ENCODE data around the gene HS3ST5.

The HS3ST5 gene

GRCh38 chr6:114310053-114310452 is 32.8 kb downstream of the HS3ST5 start:
- H3K27ac ChIP-seq: no peak overlapping the region
- TF ChIP-seq ZFX (IDR thresholded peaks at IDR 0.05; ENCODE audit: borderline replicate concordance) (no peak), CTCF (IDR thresholded peaks at IDR 0.05) (no peak)

GRCh38 chr6:114304304-114304887 is 38.4 kb downstream of the HS3ST5 start:
- TF ChIP-seq CTCF (IDR thresholded peaks at IDR 0.05): peak; percentile 81
- TF ChIP-seq ZFX (IDR thresholded peaks at IDR 0.05; ENCODE audit: borderline replicate concordance): no peak

GRCh38 chr6:114301596-114302219 is 41.1 kb downstream of the HS3ST5 start:
- TF ChIP-seq ZFX (IDR thresholded peaks at IDR 0.05; ENCODE audit: borderline replicate concordance): no peak
- no peak for TF ChIP-seq CTCF (IDR thresholded peaks at IDR 0.05)
- H3K27ac ChIP-seq: no peak overlapping the region

More at GRCh38 chr6:114304304-114304887, 38.4 kb downstream of the HS3ST5 start:
- H3K27ac ChIP-seq: no peak overlapping the region

- no peak for TF ChIP-seq CTCF (IDR thresholded peaks at IDR 0.05)
- TF ChIP-seq ZFX (IDR thresholded peaks at IDR 0.05; ENCODE audit: borderline replicate concordance): no peak
- H3K27ac ChIP-seq: no peak overlapping the region
Observed at GRCh38 chr6:114297135-114297534, 45.7 kb downstream of the HS3ST5 start.

- no peak for TF ChIP-seq ZFX (IDR thresholded peaks at IDR 0.05; ENCODE audit: borderline replicate concordance)
- no peak for TF ChIP-seq CTCF (IDR thresholded peaks at IDR 0.05)
- H3K27ac ChIP-seq: no peak overlapping the region
Observed at GRCh38 chr6:114292431-114292830, 50.4 kb downstream of the HS3ST5 start.

GRCh38 chr6:114291428-114291827 is 51.4 kb downstream of the HS3ST5 start:
- no peak overlapping the region for H3K27ac ChIP-seq
- TF ChIP-seq CTCF (IDR thresholded peaks at IDR 0.05) (no peak), ZFX (IDR thresholded peaks at IDR 0.05; ENCODE audit: borderline replicate concordance) (no peak)

GRCh38 chr6:114290864-114291263 is 52.0 kb downstream of the HS3ST5 start:
- H3K27ac ChIP-seq: no peak overlapping the region
- TF ChIP-seq ZFX (IDR thresholded peaks at IDR 0.05; ENCODE audit: borderline replicate concordance) (no peak), CTCF (IDR thresholded peaks at IDR 0.05) (no peak)
